HUES64 (cell line): ENCODE measurements around the gene ST14.
"Not testable (repeated sequence)": the region's sequence is repeated elsewhere in the genome, so short reads cannot be mapped to it uniquely, and the experiment has no call there.

Experiments used
- H3K27ac ChIP-seq: 2 replicates; pipeline ENCODE4 v1.7.0; 2013; ENCODE audit warnings: low read depth, low read length, inconsistent platforms
- H3K27me3 ChIP-seq: 2 replicates; pipeline ENCODE4 v1.6.1; 2013; ENCODE audit warnings: mild to moderate bottlenecking, low read length; ENCODE audit not compliant: insufficient read depth
- H3K36me3 ChIP-seq: 2 replicates; pipeline ENCODE4 v1.6.1; 2013; ENCODE audit warnings: mild to moderate bottlenecking, low read length; ENCODE audit not compliant: insufficient read depth
- H3K4me1 ChIP-seq: 2 replicates; pipeline ENCODE4 v1.6.1; 2013; ENCODE audit warnings: mild to moderate bottlenecking, low read length, moderate library complexity; ENCODE audit not compliant: insufficient read depth
- H3K4me3 ChIP-seq: 2 replicates; pipeline ENCODE4 v1.5.1; 2013; ENCODE audit warnings: mild to moderate bottlenecking, low read length, moderate library complexity
- H3K9ac ChIP-seq: 2 replicates; pipeline ENCODE4 v1.6.1; 2013; ENCODE audit warnings: mild to moderate bottlenecking, low read depth, low read length
- H3K9me3 ChIP-seq: 2 replicates; pipeline ENCODE4 v1.6.1; 2013; ENCODE audit warnings: low read depth, low read length; ENCODE audit not compliant: insufficient read depth
- WGBS: fragments of 150-250, 120-280 bp; methylation state at CpG from one replicate; pipeline ENCODE4 v1.1.7; 2013; ENCODE audit warnings: missing lambda C conversion rate; 5-methylcytosine and 5-hydroxymethylcytosine counted together

Gene ST14

GRCh38 chr11:130166457-130166784 is 6.8 kb downstream of the ST14 start:
- Histone ChIP-seq H3K4me1 (no peaks in the 10 kb centered on the region), H3K9me3 (no peaks in the 10 kb centered on the region), H3K27ac (no peak overlapping the region), H3K27me3 (peaks cover 72% of the 10 kb centered on the region), H3K4me3 (no peak overlapping the region), H3K36me3 (no peaks in the 10 kb centered on the region), H3K9ac (no peak overlapping the region)
- WGBS, result 91% methylated on average over 4 of the region's 4 CpGs

GRCh38 chr11:130167146-130167545 is 7.6 kb downstream of the ST14 start:
- Histone ChIP-seq H3K36me3 (no peaks in the 10 kb centered on the region), H3K4me3 (no peak overlapping the region), H3K9me3 (no peaks in the 10 kb centered on the region), H3K4me1 (no peaks in the 10 kb centered on the region), H3K27ac (no peak overlapping the region), H3K9ac (no peak overlapping the region), H3K27me3 (peaks cover 72% of the 10 kb centered on the region)
- WGBS, result 100% methylated on average over 3 of the region's 3 CpGs

- 95% methylated on average over 7 of the region's 7 CpGs for WGBS
- no peaks in the 10 kb centered on the region for H3K4me1 ChIP-seq
- peaks cover 68% of the 10 kb centered on the region for H3K27me3 ChIP-seq
- H3K36me3 ChIP-seq, result no peaks in the 10 kb centered on the region
- no peaks in the 10 kb centered on the region for H3K9me3 ChIP-seq
- no peak overlapping the region for H3K9ac ChIP-seq
- no peak overlapping the region for H3K4me3 ChIP-seq
- H3K27ac ChIP-seq, result no peak overlapping the region
These were observed 8.5 kb downstream of the ST14 start for GRCh38 chr11:130168105-130168504.

- H3K27me3 ChIP-seq, result peaks cover 67% of the 10 kb centered on the region
- no peak overlapping the region for H3K27ac ChIP-seq
- no peak overlapping the region for H3K4me3 ChIP-seq
- WGBS, result 55% methylated on average over 8 of the region's 8 CpGs
- no peak overlapping the region for H3K9ac ChIP-seq
- no peaks in the 10 kb centered on the region for H3K4me1 ChIP-seq
- H3K36me3 ChIP-seq, result no peaks in the 10 kb centered on the region
- no peaks in the 10 kb centered on the region for H3K9me3 ChIP-seq
These were observed 10.8 kb downstream of the ST14 start for GRCh38 chr11:130170345-130170744.

GRCh38 chr11:130171534-130171933 is 12.0 kb downstream of the ST14 start:
- Histone ChIP-seq H3K9me3 (no peaks in the 10 kb centered on the region), H3K36me3 (no peaks in the 10 kb centered on the region), H3K27me3 (peaks cover 55% of the 10 kb centered on the region), H3K27ac (no peak overlapping the region), H3K9ac (no peak overlapping the region), H3K4me3 (no peak overlapping the region), H3K4me1 (no peaks in the 10 kb centered on the region)
- 86% methylated on average over 5 of the region's 5 CpGs for WGBS

- H3K27ac ChIP-seq, H3K9ac ChIP-seq, H3K36me3 ChIP-seq, H3K4me1 ChIP-seq, H3K9me3 ChIP-seq, H3K4me3 ChIP-seq: not testable (repeated sequence)
- 96% methylated on average over 3 of the region's 3 CpGs for WGBS
- peaks cover 53% of the 10 kb centered on the region for H3K27me3 ChIP-seq
These were observed 12.4 kb downstream of the ST14 start for GRCh38 chr11:130172001-130172400.

GRCh38 chr11:130174642-130175041 is 15.1 kb downstream of the ST14 start:
- Histone ChIP-seq H3K4me1 (no peaks in the 10 kb centered on the region), H3K36me3 (no peaks in the 10 kb centered on the region), H3K9ac (no peak overlapping the region), H3K4me3 (no peak overlapping the region), H3K27me3 (peaks cover 35% of the 10 kb centered on the region), H3K27ac (no peak overlapping the region), H3K9me3 (no peaks in the 10 kb centered on the region)
- WGBS, result 95% methylated on average over 4 of the region's 4 CpGs

- Histone ChIP-seq H3K36me3 (no peaks in the 10 kb centered on the region), H3K9me3 (no peaks in the 10 kb centered on the region), H3K4me3 (no peak overlapping the region), H3K9ac (no peak overlapping the region), H3K4me1 (no peaks in the 10 kb centered on the region), H3K27me3 (peaks cover 22% of the 10 kb centered on the region), H3K27ac (no peak overlapping the region)
- 98% methylated on average over 5 of the region's 5 CpGs for WGBS
These were observed 16.3 kb downstream of the ST14 start for GRCh38 chr11:130175898-130176297.

GRCh38 chr11:130177782-130178181 is 18.2 kb downstream of the ST14 start:
- H3K27me3 ChIP-seq, result peaks cover 7% of the 10 kb centered on the region; the same call in 1 of the 2 replicates
- H3K36me3 ChIP-seq, result no peaks in the 10 kb centered on the region
- no peaks in the 10 kb centered on the region for H3K9me3 ChIP-seq
- WGBS, result 96% methylated on average over 10 of the region's 10 CpGs
- no peaks in the 10 kb centered on the region for H3K4me1 ChIP-seq
- H3K27ac ChIP-seq, result no peak overlapping the region
- no peak overlapping the region for H3K4me3 ChIP-seq
- no peak overlapping the region for H3K9ac ChIP-seq

GRCh38 chr11:130178441-130179339 is 19.1 kb downstream of the ST14 start:
- Histone ChIP-seq H3K9me3 (no peaks in the 10 kb centered on the region), H3K27ac (no peak overlapping the region), H3K27me3 (peaks cover 2% of the 10 kb centered on the region; the same call in 1 of the 2 replicates), H3K9ac (no peak overlapping the region), H3K4me1 (no peaks in the 10 kb centered on the region), H3K4me3 (no peak overlapping the region), H3K36me3 (no peaks in the 10 kb centered on the region)
- WGBS, result 91% methylated on average over 16 of the region's 16 CpGs

GRCh38 chr11:130179396-130180306 is 20.1 kb downstream of the ST14 start:
- H3K27ac ChIP-seq, result no peak overlapping the region
- H3K27me3 ChIP-seq, result no peaks in the 10 kb centered on the region; the same call in 1 of the 2 replicates
- no peaks in the 10 kb centered on the region for H3K4me1 ChIP-seq
- no peaks in the 10 kb centered on the region for H3K36me3 ChIP-seq
- no peak overlapping the region for H3K4me3 ChIP-seq
- H3K9me3 ChIP-seq, result no peaks in the 10 kb centered on the region
- WGBS, result 91% methylated on average over 21 of the region's 21 CpGs
- no peak overlapping the region for H3K9ac ChIP-seq
